GM19372 (cell line): Measurements from ENCODE around the gene CELA3A.
"Not testable (repeated sequence)": the region's sequence is repeated elsewhere in the genome, so short reads cannot be mapped to it uniquely, and the experiment has no call there.

ENCODE experiments used
- ATAC-seq: cut with Tn5 transposase; IDR thresholded peaks from one replicate; pipeline ENCODE4 v1.9.1; 2021; ENCODE audit warnings: mild to moderate bottlenecking, low read depth, moderate library complexity; ENCODE audit not compliant: unreplicated experiment

The CELA3A gene

GRCh38 chr1:22001409-22001808, at the start of gene CELA3A:
CELA3A (plus strand) TSS chr1:22001657; CDS start chr1:22001675, 18 bp downstream.
- ATAC-seq, result no peak

- ATAC-seq, result no peak
These were observed 48.5 kb upstream of the CELA3A start for GRCh38 chr1:21952786-21953520.

GRCh38 chr1:21955058-21955457, 46.4 kb upstream of the CELA3A start:
- ATAC-seq, result no peak

- ATAC-seq, result no peak
These were observed 45.8 kb upstream of the CELA3A start for GRCh38 chr1:21955501-21956281.

GRCh38 chr1:21956720-21957552, 44.5 kb upstream of the CELA3A start:
- no peak for ATAC-seq

GRCh38 chr1:21961337-21961736, 40.1 kb upstream of the CELA3A start:
- no peak for ATAC-seq

- ATAC-seq, result no peak
These were observed 39.7 kb upstream of the CELA3A start for GRCh38 chr1:21961799-21962198.

- no peak for ATAC-seq
These were observed 37.8 kb upstream of the CELA3A start for GRCh38 chr1:21963477-21964217.

- ATAC-seq, result no peak
These were observed 35.0 kb upstream of the CELA3A start for GRCh38 chr1:21966247-21967000.

GRCh38 chr1:21967216-21967615, 34.2 kb upstream of the CELA3A start:
- not testable (repeated sequence) for ATAC-seq

- ATAC-seq, result not testable (repeated sequence)
These were observed 32.4 kb upstream of the CELA3A start for GRCh38 chr1:21969066-21969465.

GRCh38 chr1:21970523-21970922, 30.9 kb upstream of the CELA3A start:
- not testable (repeated sequence) for ATAC-seq

GRCh38 chr1:21972973-21973441, 28.4 kb upstream of the CELA3A start:
- ATAC-seq, result not testable (repeated sequence)

- ATAC-seq, result not testable (repeated sequence)
These were observed 27.5 kb upstream of the CELA3A start for GRCh38 chr1:21973948-21974347.

GRCh38 chr1:21974699-21975098, 26.8 kb upstream of the CELA3A start:
- not testable (repeated sequence) for ATAC-seq

- not testable (repeated sequence) for ATAC-seq
These were observed 26.2 kb upstream of the CELA3A start for GRCh38 chr1:21975296-21975695.

- not testable (repeated sequence) for ATAC-seq
These were observed 24.7 kb upstream of the CELA3A start, which contains the start of gene CELA3B for GRCh38 chr1:21976703-21977239. CELA3B (plus strand) TSS chr1:21977022; CDS start chr1:21977040, 18 bp downstream.

GRCh38 chr1:21978209-21978608, 23.2 kb upstream of the CELA3A start:
- not testable (repeated sequence) for ATAC-seq
